GM12801 (cell line): ENCODE measurements around the gene TSHZ3.

Experiments used
- TF ChIP-seq, protein P1 (sequence below): IDR thresholded peaks from one replicate; pipeline ENCODE4 v1.5.1; 2011; ENCODE audit warnings: control low read depth; ENCODE audit not compliant: insufficient read length; ENCODE audit errors: extremely low read depth

TSHZ3 gene

GRCh38 chr19:31348481-31349159 is 616 bp downstream of the TSHZ3 start:
- TF ChIP-seq, protein P1, sequence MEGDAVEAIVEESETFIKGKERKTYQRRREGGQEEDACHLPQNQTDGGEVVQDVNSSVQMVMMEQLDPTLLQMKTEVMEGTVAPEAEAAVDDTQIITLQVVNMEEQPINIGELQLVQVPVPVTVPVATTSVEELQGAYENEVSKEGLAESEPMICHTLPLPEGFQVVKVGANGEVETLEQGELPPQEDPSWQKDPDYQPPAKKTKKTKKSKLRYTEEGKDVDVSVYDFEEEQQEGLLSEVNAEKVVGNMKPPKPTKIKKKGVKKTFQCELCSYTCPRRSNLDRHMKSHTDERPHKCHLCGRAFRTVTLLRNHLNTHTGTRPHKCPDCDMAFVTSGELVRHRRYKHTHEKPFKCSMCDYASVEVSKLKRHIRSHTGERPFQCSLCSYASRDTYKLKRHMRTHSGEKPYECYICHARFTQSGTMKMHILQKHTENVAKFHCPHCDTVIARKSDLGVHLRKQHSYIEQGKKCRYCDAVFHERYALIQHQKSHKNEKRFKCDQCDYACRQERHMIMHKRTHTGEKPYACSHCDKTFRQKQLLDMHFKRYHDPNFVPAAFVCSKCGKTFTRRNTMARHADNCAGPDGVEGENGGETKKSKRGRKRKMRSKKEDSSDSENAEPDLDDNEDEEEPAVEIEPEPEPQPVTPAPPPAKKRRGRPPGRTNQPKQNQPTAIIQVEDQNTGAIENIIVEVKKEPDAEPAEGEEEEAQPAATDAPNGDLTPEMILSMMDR = no peak

- TF ChIP-seq, protein P1 = no peak
Measured at GRCh38 chr19:31347828-31348392, 1.3 kb downstream of the TSHZ3 start.

DNA sequence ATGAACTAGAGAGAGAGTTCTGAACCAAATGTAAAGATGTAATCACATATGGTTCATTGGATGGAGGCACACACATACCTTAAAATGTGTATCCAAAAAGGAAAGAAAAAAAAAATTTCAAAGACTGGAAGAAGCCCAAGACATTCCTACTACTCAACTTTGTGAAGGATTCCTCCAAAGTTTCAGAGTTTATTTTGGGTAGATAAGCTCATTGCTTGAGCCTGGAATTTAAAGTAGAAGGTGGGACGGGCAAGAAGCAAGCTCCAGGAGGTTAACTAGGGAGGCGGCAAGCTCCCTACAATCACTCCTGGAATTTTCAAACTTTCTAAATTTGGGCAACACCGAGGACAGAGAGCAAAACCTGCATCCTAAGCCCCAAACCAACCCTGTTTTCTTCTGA is 1.9 kb downstream of the TSHZ3 start:
- TF ChIP-seq, protein P1 = no peak

DNA sequence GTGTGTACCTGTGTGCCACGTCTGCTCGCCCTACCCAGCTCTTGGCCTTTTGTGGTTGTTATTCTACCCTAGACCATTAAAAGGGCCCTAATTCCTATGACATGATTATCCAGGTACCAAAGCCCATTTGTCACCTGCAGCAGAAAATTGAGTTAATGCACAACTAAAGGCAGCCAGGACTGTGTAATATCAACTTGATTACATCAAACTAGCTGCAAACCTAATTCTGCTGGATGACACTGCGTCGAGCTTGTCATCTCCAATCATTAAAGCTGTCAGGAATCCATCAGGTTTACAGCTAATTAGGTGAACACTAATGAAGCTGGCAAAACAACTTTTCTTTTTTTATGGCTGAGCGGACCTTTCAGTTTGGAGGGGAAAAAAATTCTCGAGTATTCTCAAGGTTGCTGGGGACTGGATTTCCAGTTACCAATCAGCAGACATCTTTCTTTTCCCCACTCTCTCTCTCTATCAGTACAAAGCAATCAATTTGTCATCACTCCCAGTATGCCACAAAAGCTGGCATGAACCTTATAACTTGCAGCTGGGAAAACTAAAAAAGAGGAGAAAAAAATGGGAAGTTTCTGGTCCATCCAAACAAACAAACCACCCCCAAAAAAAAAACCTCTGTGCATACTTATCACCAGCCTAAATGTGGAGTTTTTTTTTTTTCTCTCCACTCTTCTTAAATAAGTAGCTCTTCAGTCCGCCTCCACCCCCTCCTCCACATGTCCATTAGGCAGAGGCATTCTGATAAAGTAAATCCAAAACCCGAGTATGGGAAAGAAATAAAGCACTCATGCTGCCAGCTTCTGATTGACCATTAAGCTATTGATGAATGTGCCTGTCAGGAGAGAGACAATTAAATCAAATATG is 2.8 kb downstream of the TSHZ3 start:
- TF ChIP-seq, protein P1 = no peak

GRCh38 chr19:31344403-31344802 is 4.8 kb downstream of the TSHZ3 start:
- TF ChIP-seq, protein P1 = no peak

GRCh38 chr19:31342926-31343325 is 6.3 kb downstream of the TSHZ3 start:
- TF ChIP-seq, protein P1 = no peak
